ENCODE results near the gene COMMD1. TPM values are rescaled to one million over a fixed set of nuclear protein-coding genes. Genes with fewer than 3 reads are reported as not detected.

COMMD1 gene
- total and polyA plus RNA-seq, 4 experiments from 2014 or later = 16.7 to 63.9 (median 34.2) TPM

DNA sequence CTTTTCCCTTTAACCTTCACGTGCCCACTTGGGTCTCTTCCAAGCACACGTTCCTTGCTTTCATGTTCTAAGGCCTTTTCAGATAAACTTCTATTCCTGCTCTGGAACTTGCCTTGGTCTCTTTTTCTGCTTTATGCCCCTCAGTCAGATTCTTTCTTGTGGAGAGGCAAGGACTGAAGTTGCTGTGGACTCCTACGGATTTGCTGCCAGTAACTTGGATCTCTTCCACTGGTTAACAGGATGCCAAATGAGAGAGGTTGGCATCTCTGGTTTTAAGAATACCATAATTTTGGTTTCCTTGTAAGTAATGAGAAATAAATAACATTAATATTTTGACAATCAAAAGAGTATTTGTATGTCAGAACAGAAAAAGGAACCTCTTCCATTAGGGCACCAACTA, 33.0 kb downstream of the COMMD1 start:
- Mint-ChIP-seq H3K9me3 (no peaks in the 10 kb centered on the region), H3K27me3 (no peaks in the 10 kb centered on the region), H3K4me1 (no peaks in the 10 kb centered on the region), H3K27ac (no peak overlapping the region), H3K4me3 (no peak overlapping the region), H3K36me3 (peaks cover 8 to 11% of the 10 kb centered on the region in 2 donors)
- intact Hi-C loops (cut with micrococcal nuclease) = no loop called here
- Histone ChIP-seq H3K27ac (ENCODE audit: low read depth, low read length) (no peak overlapping the region), H3K9me3 (ENCODE audit: control insufficient read depth in 1 of 2, low read length in 2 of 2) (no peaks in the 10 kb centered on the region), H3K36me3 (ENCODE audit: insufficient read depth, low read length) (no peaks in the 10 kb centered on the region), H3K27me3 (ENCODE audit: insufficient read depth, low read length) (no peaks in the 10 kb centered on the region), H3K4me3 (ENCODE audit: low read length in 2 of 2) (no peak overlapping the region), H3K4me1 (ENCODE audit: insufficient read depth, low read length) (no peaks in the 10 kb centered on the region)
- CTCF ChIA-PET (ENCODE audit: partially characterized antibody) = no interaction called here
- DNase-seq = no peak
- POLR2A ChIA-PET (ENCODE audit: partially characterized antibody) = no interaction called here

DNA sequence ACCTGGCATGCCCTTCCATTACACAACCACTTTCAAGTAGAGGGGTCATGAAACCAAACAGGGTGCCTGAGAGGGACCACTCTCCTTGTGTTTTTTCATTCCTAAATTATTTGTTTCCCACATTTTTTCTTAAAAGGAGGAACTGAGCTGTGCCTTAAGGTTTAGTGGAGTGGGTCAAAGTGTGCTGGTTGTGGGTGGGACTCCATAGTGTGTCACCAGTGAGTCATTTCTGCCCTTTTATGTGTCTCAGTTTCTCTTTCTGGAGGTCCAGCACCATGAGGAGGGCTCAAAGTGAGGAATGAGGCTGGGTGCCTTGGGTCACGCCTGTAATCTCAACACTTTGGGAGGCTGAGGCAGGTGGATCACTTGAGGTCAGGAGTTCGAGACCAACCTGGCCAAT, 37.8 kb downstream of the COMMD1 start:
- POLR2A ChIA-PET (ENCODE audit: partially characterized antibody) = no interaction called here
- no peak for DNase-seq
- Histone ChIP-seq H3K4me1 (ENCODE audit: insufficient read depth, low read length) (no peaks in the 10 kb centered on the region), H3K27me3 (ENCODE audit: insufficient read depth, low read length) (no peaks in the 10 kb centered on the region), H3K9me3 (ENCODE audit: control insufficient read depth in 1 of 2, low read length in 2 of 2) (no peaks in the 10 kb centered on the region), H3K4me3 (ENCODE audit: low read length in 2 of 2) (no peak overlapping the region), H3K36me3 (ENCODE audit: insufficient read depth, low read length) (no peaks in the 10 kb centered on the region), H3K27ac (ENCODE audit: low read depth, low read length) (no peak overlapping the region)
- H3K27me3 Mint-ChIP-seq = no peaks in the 10 kb centered on the region
- CTCF ChIA-PET (ENCODE audit: partially characterized antibody) = no interaction called here
- intact Hi-C loops (cut with micrococcal nuclease) = no loop called here
- no peaks in the 10 kb centered on the region for H3K4me1 Mint-ChIP-seq
- peaks cover 2 to 5% of the 10 kb centered on the region in 2 donors for H3K36me3 Mint-ChIP-seq
- no peak overlapping the region for H3K27ac Mint-ChIP-seq
- no peaks in the 10 kb centered on the region for H3K9me3 Mint-ChIP-seq
- no peak overlapping the region for H3K4me3 Mint-ChIP-seq

DNA sequence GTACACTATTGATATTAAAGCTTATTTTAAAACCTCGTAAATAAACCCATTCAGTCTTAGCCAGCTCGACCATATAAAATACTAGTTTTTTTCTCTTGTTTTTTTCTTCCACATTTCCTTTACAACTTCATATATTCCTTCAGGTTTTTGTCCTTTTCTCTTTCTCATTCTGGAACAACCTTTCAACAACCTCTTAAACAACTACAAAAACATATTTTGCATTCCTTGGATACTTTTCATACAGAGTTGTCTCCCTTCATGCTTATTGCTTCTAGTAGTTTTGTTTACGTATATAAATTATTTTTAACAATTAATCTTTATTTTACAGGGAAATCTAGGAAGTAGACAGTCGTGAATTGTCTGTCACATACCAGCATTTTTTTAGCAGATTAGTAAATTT, 41.2 kb downstream of the COMMD1 start:
- Mint-ChIP-seq H3K27me3 (no peaks in the 10 kb centered on the region), H3K4me1 (peaks cover 0 to 1% (median 0%) of the 10 kb centered on the region in 4 donors), H3K4me3 (no peak overlapping the region), H3K9me3 (no peaks in the 10 kb centered on the region), H3K27ac (no peak overlapping the region), H3K36me3 (peaks cover 15 to 27% of the 10 kb centered on the region in 2 donors)
- Histone ChIP-seq H3K4me3 (ENCODE audit: low read length in 2 of 2) (no peak overlapping the region), H3K4me1 (ENCODE audit: insufficient read depth, low read length) (no peaks in the 10 kb centered on the region), H3K36me3 (ENCODE audit: insufficient read depth, low read length) (no peaks in the 10 kb centered on the region), H3K27me3 (ENCODE audit: insufficient read depth, low read length) (no peaks in the 10 kb centered on the region), H3K9me3 (ENCODE audit: control insufficient read depth in 1 of 2, low read length in 2 of 2) (no peaks in the 10 kb centered on the region), H3K27ac (ENCODE audit: low read depth, low read length) (no peak overlapping the region)
- ChIA-PET CTCF (ENCODE audit: partially characterized antibody) (no interaction called here), POLR2A (ENCODE audit: partially characterized antibody) (no interaction called here)
- no peak for DNase-seq
- intact Hi-C loops (cut with micrococcal nuclease) = no loop called here

GRCh38 chr2:61948661-61949457, 43.4 kb downstream of the COMMD1 start:
- no peak overlapping the region for H3K4me3 ChIP-seq (ENCODE audit: low read length in 2 of 2)
- no peaks in the 10 kb centered on the region for H3K27me3 ChIP-seq (ENCODE audit: insufficient read depth, low read length)
- no peaks in the 10 kb centered on the region for H3K4me1 ChIP-seq (ENCODE audit: insufficient read depth, low read length)
- ChIA-PET POLR2A (ENCODE audit: partially characterized antibody) (no interaction called here), CTCF (ENCODE audit: partially characterized antibody) (interaction anchor here (1.5 kb wide), 1 partner anchor 9 kb away, joined by 3 read pairs; no protein-coding TSS in a partner anchor)
- peaks cover 0 to 1% (median 0%) of the 10 kb centered on the region in 4 donors for H3K4me1 Mint-ChIP-seq
- DNase-seq = no peak
- no peaks in the 10 kb centered on the region for H3K27me3 Mint-ChIP-seq
- H3K9me3 Mint-ChIP-seq = peaks cover 0 to 4% (median 0%) of the 10 kb centered on the region in 8 donors
- intact Hi-C loops (cut with micrococcal nuclease) = no loop called here
- peak overlapping the region in 1 of 7 donors; percentile 14 for H3K27ac Mint-ChIP-seq
- peaks cover 22 to 39% of the 10 kb centered on the region in 2 donors for H3K36me3 Mint-ChIP-seq
- H3K36me3 ChIP-seq (ENCODE audit: insufficient read depth, low read length) = no peaks in the 10 kb centered on the region
- H3K4me3 Mint-ChIP-seq = no peak overlapping the region
- no peaks in the 10 kb centered on the region for H3K9me3 ChIP-seq (ENCODE audit: control insufficient read depth in 1 of 2, low read length in 2 of 2)
- H3K27ac ChIP-seq (ENCODE audit: low read depth, low read length) = no peak overlapping the region

DNA sequence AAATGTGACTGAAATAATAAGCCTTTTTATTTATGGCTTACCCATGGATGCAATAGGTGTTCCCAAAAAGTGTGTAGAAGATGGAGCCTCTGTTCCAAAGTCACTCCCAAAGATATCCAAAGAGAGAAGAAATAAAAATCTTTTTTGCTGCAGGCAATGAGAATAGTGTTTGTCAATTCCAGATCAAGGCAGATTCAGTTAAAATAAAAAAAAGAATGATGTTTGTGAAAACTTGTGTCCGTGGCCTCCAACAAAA, 43.9 kb downstream of the COMMD1 start:
- Mint-ChIP-seq H3K4me3 (no peak overlapping the region), H3K27me3 (no peaks in the 10 kb centered on the region), H3K27ac (no peak overlapping the region), H3K36me3 (peaks cover 22 to 39% of the 10 kb centered on the region in 2 donors), H3K9me3 (peaks cover 0 to 4% (median 0%) of the 10 kb centered on the region in 8 donors), H3K4me1 (peaks cover 0 to 3% (median 0%) of the 10 kb centered on the region in 4 donors)
- no peaks in the 10 kb centered on the region for H3K4me1 ChIP-seq (ENCODE audit: insufficient read depth, low read length)
- H3K9me3 ChIP-seq (ENCODE audit: control insufficient read depth in 1 of 2, low read length in 2 of 2) = no peaks in the 10 kb centered on the region
- H3K36me3 ChIP-seq (ENCODE audit: insufficient read depth, low read length) = no peaks in the 10 kb centered on the region
- no peak overlapping the region for H3K27ac ChIP-seq (ENCODE audit: low read depth, low read length)
- ChIA-PET CTCF (ENCODE audit: partially characterized antibody) (interaction anchor here (1.5 kb wide), 1 partner anchor 10 kb away, joined by 3 read pairs; no protein-coding TSS in a partner anchor), POLR2A (ENCODE audit: partially characterized antibody) (no interaction called here)
- no peak for DNase-seq
- intact Hi-C loops (cut with micrococcal nuclease) = no loop called here
- H3K4me3 ChIP-seq (ENCODE audit: low read length in 2 of 2) = no peak overlapping the region
- H3K27me3 ChIP-seq (ENCODE audit: insufficient read depth, low read length) = no peaks in the 10 kb centered on the region

DNA sequence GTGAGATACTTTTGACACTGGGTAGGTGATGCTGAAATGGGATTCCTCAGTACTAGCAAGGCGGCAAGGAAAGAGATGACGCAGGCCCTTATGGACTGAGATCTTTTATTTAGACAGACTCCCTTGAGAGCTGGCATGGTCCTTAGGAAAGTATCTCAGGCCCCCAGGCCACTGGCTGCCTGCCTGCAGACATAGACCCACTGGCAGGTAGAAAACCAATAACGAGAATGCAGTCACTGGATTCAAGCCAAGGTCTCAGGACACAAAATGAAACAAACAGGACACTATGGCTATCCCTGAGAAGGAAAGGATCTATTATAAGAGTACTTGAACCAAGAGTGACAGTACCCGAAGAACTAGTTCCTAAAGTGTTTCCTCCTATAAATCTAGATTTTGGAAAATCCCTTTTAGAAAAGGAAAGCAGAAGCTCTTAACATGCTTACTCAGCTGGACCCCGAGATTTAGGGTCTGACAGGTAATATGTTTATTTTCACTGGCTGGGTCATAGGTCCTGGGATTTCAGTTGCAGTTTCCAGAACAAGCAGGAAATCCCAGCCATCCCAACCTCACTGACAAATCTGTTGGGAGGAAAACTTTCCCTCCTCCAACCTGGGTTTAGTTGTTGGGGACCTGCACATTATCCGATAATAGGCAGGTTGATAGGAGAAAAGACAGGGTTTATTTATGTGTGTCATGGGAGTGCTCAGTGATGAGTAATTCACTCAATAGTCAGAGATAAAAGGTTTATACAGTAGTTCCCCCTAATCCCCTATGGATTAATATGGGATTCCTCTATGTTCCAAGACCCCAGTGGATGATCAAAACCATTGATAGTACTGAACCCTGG, 44.5 kb downstream of the COMMD1 start:
- no peak overlapping the region for H3K4me3 Mint-ChIP-seq
- no peak for DNase-seq
- peaks cover 0 to 4% (median 0%) of the 10 kb centered on the region in 4 donors for H3K4me1 Mint-ChIP-seq
- H3K9me3 Mint-ChIP-seq = peaks cover 0 to 4% (median 0%) of the 10 kb centered on the region in 8 donors
- H3K27ac Mint-ChIP-seq = no peak overlapping the region
- H3K9me3 ChIP-seq (ENCODE audit: control insufficient read depth in 1 of 2, low read length in 2 of 2) = no peaks in the 10 kb centered on the region
- H3K36me3 ChIP-seq (ENCODE audit: insufficient read depth, low read length) = no peaks in the 10 kb centered on the region
- H3K4me1 ChIP-seq (ENCODE audit: insufficient read depth, low read length) = no peaks in the 10 kb centered on the region
- H3K4me3 ChIP-seq (ENCODE audit: low read length in 2 of 2) = no peak overlapping the region
- H3K27me3 Mint-ChIP-seq = no peaks in the 10 kb centered on the region
- POLR2A ChIA-PET (ENCODE audit: partially characterized antibody) = no interaction called here
- CTCF ChIA-PET (ENCODE audit: partially characterized antibody) = interaction anchor here (1.5 kb wide), 1 partner anchor 10 kb away, joined by 3 read pairs; no protein-coding TSS in a partner anchor
- intact Hi-C loops (cut with micrococcal nuclease) = no loop called here
- no peak overlapping the region for H3K27ac ChIP-seq (ENCODE audit: low read depth, low read length)
- H3K27me3 ChIP-seq (ENCODE audit: insufficient read depth, low read length) = no peaks in the 10 kb centered on the region
- peaks cover 22 to 39% of the 10 kb centered on the region in 2 donors for H3K36me3 Mint-ChIP-seq

DNA sequence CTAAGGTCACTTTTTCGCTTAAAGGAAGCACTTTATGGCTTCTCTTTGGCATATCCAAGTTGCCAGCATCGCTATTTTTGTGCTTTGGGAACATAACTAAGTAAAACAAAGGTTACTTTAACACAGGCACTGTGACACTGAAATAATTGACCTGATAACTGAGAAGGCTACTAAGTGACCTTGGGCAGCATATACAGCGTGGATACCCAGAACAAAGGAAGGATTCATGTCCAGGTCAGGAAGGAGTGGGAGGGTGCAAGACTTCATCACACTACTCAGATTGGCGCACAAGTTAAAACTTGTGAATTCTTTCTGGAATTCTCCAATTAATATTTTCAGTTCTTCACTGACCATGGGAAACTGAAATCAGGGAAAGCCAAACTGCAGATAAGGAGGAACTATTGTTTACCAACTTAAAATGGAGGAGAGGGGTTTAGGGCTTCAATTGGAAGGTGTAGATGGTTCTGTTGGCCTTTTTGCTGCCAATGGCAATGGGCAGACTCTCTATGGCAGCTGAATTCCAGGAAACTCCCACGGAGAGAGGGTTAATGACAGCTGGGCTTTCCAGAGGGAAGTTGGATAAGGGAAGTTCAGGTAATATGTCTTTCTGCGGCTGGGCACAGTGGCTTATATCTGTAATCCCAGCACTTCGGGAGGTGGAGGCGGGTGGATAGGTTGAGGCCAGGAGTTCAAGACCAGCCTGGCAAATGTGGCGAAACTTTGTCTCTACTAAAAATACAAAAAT, 45.3 kb downstream of the COMMD1 start:
- Histone ChIP-seq H3K36me3 (ENCODE audit: insufficient read depth, low read length) (no peaks in the 10 kb centered on the region), H3K4me1 (ENCODE audit: insufficient read depth, low read length) (no peaks in the 10 kb centered on the region), H3K27ac (ENCODE audit: low read depth, low read length) (no peak overlapping the region), H3K4me3 (ENCODE audit: low read length in 2 of 2) (no peak overlapping the region), H3K27me3 (ENCODE audit: insufficient read depth, low read length) (no peaks in the 10 kb centered on the region), H3K9me3 (ENCODE audit: control insufficient read depth in 1 of 2, low read length in 2 of 2) (no peaks in the 10 kb centered on the region)
- intact Hi-C loops (cut with micrococcal nuclease) = no loop called here
- peaks cover 25 to 34% of the 10 kb centered on the region in 2 donors for H3K36me3 Mint-ChIP-seq
- POLR2A ChIA-PET (ENCODE audit: partially characterized antibody) = no interaction called here
- no peak overlapping the region for H3K27ac Mint-ChIP-seq
- CTCF ChIA-PET (ENCODE audit: partially characterized antibody) = interaction anchor here (1.5 kb wide), 1 partner anchor 11 kb away, joined by 3 read pairs; no protein-coding TSS in a partner anchor
- no peak overlapping the region for H3K4me3 Mint-ChIP-seq
- DNase-seq = no peak
- peaks cover 0 to 4% (median 0%) of the 10 kb centered on the region in 4 donors for H3K4me1 Mint-ChIP-seq
- H3K9me3 Mint-ChIP-seq = peaks cover 0 to 4% (median 0%) of the 10 kb centered on the region in 8 donors
- no peaks in the 10 kb centered on the region for H3K27me3 Mint-ChIP-seq

Measured in CD4-positive, alpha-beta memory T cell (primary cell).